ENCODE results near the gene TOR1AIP1.
"Not testable (repeated sequence)": the region's sequence is repeated elsewhere in the genome, so short reads cannot be mapped to it uniquely, and the experiment has no call there.

Gene TOR1AIP1

DNA sequence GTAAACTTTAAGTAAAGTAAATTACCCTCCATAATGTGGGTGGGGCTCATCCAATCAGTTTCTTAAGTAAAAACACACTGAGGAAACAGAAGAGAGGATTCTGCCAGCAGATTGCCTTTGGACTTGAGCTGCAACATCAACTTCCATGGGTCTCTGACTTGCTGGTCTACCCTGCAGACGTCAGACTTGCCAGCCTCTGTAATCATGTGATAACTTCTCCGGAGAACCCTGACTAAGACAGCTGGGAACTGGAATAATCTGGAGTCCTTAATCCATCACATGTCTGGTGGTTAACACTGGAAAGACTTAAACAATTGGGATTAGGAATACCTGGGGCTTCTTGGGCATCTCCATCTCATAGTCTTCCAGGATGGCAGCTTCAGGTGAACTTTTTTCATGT lies 59.4 kb downstream of the TOR1AIP1 start:
- no peak for DNase-seq

DNA sequence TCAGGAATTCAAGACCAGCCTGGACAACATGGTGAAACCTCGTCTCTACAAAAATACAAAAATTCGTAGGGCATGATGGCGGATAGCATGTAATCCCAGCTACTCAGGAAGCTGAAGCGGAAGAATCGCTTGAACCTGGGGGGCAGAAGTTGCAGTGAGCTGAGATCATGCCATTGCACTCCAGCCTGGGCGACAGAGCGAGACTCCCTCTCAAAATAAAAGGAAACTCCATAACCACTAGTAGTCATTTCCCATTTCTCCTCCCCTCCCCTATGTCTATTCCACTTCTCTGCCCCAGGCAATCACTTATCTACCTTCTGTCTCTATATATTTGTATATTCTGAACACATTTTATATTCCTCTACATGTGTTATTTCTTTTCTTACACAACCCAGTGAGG lies 68.6 kb downstream of the TOR1AIP1 start:
- DNase-seq, result no peak

- no peak for DNase-seq
Measured at GRCh38 chr1:179951383-179952144, 69.5 kb downstream of the TOR1AIP1 start.

- DNase-seq, result no peak
Measured at GRCh38 chr1:179952186-179952585, 70.1 kb downstream of the TOR1AIP1 start.

GRCh38 chr1:179953974-179954492 lies 71.9 kb downstream of the TOR1AIP1 start:
- no peak for DNase-seq

- peak; percentile 100 for DNase-seq
Measured at GRCh38 chr1:179954493-179955286, 72.6 kb downstream of the TOR1AIP1 start, which contains the start of gene CEP350. Gene CEP350 (plus strand): TSS chr1:179954810. CDS start chr1:179986182, 31,372 bp downstream.

DNA sequence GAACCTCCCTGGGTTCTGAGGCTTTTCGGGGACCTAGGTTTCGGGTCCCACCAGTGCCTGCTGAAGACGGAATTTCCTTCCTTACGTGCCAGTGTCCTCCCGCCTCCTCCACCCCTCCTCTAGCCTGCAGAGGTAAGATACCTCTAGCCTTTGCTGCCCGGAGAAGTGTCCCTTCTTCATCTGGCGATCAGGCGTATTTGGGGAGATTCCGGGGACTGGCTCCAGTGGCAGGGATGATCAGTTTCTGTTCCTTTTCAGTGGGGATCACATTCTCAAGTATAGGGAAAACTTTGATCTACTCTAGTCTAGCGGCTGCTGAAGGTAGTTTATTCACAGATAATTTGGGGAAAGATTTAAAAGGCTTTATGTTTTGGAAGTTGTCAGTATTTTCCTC lies 73.2 kb downstream of the TOR1AIP1 start:
- DNase-seq, result no peak

DNA sequence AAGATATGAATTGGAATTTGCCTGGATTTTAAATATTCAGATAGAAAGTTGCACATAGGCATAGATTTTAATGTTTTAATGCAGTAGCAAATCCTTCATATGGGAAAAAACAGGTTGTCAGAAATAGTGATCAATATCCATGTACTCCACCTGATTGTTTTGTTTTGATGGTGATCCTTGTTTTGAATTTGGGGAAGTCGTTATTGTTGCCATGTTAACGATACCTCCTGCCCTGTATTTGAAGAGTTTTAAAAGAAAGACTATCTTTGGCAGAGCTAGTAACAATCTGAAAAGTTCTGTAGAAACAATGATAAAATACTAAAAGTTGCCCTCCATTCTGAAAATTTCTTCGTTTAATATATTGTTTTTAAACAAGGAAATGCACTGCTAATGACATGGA lies 73.6 kb downstream of the TOR1AIP1 start:
- DNase-seq, result no peak

DNA sequence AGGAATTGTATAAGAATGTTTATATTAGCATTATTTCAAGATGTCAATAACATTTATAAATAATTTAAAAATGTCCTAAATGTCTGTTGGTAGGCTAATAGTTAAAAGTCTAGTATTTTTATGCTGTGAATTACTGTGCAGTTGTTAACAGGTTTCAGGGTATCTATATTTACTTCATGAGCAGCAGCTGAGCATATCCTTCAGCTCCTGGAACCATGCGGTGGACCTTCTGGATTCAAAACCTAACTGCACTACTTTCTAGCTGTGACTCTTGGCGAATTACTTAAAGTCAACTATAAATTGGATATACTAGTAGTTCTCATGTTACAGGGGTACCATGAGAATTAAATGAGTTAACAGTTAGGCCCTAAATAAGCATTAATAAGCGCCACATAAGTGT lies 76.3 kb downstream of the TOR1AIP1 start:
- no peak for DNase-seq

- DNase-seq, result not testable (repeated sequence)
Measured at GRCh38 chr1:179962168-179962567, 80.1 kb downstream of the TOR1AIP1 start.

GRCh38 chr1:179966551-179966950 lies 84.5 kb downstream of the TOR1AIP1 start:
- no peak for DNase-seq

- DNase-seq, result no peak
Measured at GRCh38 chr1:179968284-179968993, 86.4 kb downstream of the TOR1AIP1 start.

GRCh38 chr1:179968994-179969919 lies 87.2 kb downstream of the TOR1AIP1 start:
- no peak for DNase-seq
